NCI-H128 (cell line): ENCODE data around the gene VPS39.

ENCODE experiments used
- DNase-seq: peaks from one replicate; lab custom pipeline; 2025; ENCODE audit not compliant: unreplicated experiment; lab: John Stamatoyannopoulos, UW

Gene VPS39

DNA sequence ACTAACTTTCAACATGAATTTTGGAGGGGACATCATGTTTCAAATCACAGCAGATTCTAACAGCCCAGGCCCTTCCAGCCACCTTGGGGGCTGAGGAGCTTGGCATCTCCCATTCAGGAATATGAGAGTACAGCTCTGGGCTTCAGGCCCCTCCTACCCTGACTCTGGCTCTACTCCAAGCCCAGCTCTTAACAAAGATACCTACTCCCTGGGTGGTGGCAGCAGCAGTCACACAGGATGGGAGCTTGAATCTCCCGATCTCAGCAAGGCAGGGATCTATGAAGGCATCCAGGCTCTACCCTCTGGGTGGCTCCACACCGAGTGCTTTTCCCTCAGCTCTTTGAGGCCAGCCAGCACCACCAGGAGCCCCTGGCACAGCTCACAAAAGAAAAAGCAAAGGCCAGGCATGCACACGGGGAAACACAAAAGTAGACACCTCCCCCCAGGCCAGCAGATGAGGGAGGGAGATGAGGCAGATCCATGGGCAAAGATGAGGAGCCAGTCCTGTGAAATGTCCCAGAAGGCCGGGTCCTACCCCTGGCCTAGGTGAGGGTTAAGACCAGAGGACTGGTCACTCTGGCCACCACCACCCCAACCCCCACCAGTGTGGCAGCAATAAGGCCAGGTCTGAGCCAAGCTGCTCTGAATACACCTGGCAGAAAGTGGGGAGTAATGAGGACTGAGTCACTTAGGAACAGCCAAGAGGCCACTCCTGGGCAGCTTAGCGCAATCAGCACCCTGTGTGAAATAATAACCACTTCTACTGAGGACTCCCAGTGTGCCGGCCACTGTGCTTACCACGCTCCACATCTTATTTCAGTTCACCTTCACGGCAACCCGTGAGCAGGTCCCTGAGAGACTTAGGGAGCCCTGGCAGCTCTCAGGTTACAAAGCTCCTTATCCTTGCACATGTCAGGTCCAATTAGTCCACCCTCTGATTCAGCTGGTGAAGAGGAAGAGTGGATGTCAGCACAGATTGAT, 76.0 kb downstream of the VPS39 start:
- DNase-seq = peak; percentile 18

- no peak for DNase-seq
Observed at GRCh38 chr15:42131006-42131405, 77.1 kb downstream of the VPS39 start.

- DNase-seq = no peak
Observed at GRCh38 chr15:42130246-42130986, 77.7 kb downstream of the VPS39 start.

DNA sequence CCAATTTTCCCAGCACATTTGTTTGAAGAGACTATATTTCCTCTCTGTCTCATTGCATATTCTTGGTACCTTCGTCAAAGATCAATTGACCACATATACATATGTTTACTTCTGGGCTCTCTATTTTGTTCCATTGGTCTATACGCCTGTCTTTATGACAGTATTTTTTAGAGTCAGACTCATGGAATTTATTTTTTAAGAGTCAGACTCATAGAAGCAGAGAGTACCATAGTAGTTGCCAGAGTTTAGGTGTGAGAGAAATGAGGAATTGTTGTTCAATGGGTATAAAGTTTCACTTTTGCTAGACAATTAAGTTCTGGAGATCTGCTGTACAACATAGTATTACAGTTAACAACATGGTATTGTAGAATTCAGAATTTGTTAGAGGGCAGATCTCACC, 78.7 kb downstream of the VPS39 start:
- no peak for DNase-seq

- no peak for DNase-seq
Observed at GRCh38 chr15:42128476-42128875, 79.6 kb downstream of the VPS39 start.

DNA sequence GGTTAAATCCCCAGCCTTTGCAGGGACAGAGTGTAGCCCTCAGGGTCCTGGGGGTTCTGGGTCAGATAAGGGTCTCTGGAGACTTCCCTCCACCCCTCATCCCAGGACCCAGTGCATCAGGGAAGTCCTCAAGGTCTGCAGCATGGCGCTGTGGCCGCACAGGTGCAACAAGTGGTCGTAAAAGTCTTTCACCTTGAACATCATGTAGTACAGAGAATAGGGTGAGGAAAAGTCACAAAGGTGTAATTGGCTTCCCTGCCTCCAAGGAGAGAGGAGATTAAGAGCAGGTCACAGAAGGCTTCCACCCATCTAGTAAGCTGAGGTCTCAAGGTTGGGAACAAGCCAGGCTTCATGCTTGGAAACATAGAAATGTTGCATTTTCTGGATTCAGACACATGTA, 84.6 kb downstream of the VPS39 start:
- no peak for DNase-seq

GRCh38 chr15:42121682-42122081, 86.4 kb downstream of the VPS39 start:
- no peak for DNase-seq

- DNase-seq = no peak
Observed at GRCh38 chr15:42121021-42121420, 87.1 kb downstream of the VPS39 start.

DNA sequence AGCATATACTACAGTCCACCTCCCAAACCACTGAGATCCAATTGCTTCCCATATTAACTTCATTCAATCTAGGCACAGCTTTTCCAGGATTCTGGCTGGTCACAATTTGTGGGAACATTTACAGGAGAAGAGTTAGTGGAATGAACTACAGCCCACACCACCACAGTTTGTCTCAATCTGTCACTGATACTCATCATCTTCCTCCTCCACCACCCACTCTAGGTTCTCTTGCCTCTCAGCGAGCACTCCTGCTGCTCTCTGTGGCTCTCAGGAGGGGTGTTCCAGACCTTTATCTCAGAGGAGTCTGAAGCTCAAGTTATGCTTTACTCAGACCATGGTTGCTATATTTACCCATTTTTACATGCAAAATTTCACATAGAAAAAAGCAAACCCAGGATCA, 87.8 kb downstream of the VPS39 start:
- no peak for DNase-seq

GRCh38 chr15:42119446-42119760, 88.7 kb downstream of the VPS39 start:
- DNase-seq = no peak

- no peak for DNase-seq
Observed at GRCh38 chr15:42118650-42119445, 89.3 kb downstream of the VPS39 start.

- DNase-seq = no peak
Observed at GRCh38 chr15:42111924-42112323, 96.2 kb downstream of the VPS39 start.

DNA sequence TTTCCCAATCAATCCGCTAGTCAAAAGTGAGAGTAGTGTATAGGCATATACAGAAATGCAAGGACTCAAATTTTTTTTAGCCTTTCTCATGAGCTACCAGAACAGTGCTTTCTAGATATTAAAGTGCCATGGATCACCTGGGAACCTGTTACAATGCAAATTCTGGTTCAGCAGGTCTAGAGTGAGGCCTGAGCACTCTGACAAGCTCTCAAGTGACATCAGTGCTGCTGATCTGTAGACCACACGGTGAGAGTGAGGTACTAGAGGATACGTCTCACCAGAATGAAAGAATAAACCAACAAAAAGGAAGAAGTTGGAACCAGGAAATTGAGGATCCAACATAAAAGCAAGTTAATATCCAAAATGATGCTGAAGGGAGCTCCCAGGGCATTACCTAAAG, 97.7 kb downstream of the VPS39 start:
- DNase-seq = no peak

DNA sequence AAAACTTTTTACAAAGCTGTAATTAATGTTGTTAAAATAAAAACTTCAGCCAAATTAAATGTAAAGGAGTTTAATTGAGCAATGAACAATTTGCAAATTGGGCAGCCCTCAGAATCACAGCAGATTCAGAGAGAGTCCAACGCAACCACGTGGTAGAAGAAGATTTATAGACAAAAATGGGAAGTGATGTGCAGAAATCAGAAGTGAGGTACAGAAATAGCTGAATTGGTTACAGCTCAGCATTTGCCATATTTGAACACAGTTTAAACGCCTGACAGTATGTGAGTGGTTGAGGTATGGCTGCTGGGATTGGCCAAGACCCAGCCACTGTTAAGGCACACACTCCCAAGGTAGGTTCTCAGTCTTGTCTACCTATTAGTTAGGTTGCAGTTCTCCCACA, 99.3 kb downstream of the VPS39 start:
- DNase-seq = no peak
